ENCODE results near the gene CD27. TPM values are rescaled to one million over a fixed set of nuclear protein-coding genes. Genes with fewer than 3 reads are reported as not detected.

CD27 gene
- total RNA-seq, 6 experiments from 2014 or later: 0.19 to 0.28 TPM; not detected in 4

GRCh38 chr12:6428326-6428725 lies 16.4 kb upstream of the CD27 start:
- TF ChIP-seq CTCF (IDR thresholded peaks at IDR 0.05): no peak
- no peak overlapping the region for H3K27ac Mint-ChIP-seq
- DNase-seq: no peak
- no peak overlapping the region for H3K4me3 Mint-ChIP-seq
- H3K4me1 Mint-ChIP-seq (ENCODE audit: low read depth): peaks cover 28% of the 10 kb centered on the region
- no peaks in the 10 kb centered on the region; the same call in 1 of the 2 replicates for H3K27me3 Mint-ChIP-seq (ENCODE audit: insufficient read depth)
- H3K9me3 Mint-ChIP-seq: no peaks in the 10 kb centered on the region
- no peaks in the 10 kb centered on the region for H3K36me3 Mint-ChIP-seq (ENCODE audit: low read depth)

GRCh38 chr12:6430124-6430989 lies 14.4 kb upstream of the CD27 start:
- Mint-ChIP-seq H3K36me3 (ENCODE audit: low read depth) (no peaks in the 10 kb centered on the region), H3K9me3 (no peaks in the 10 kb centered on the region), H3K4me3 (peak overlapping the region; percentile 77), H3K27me3 (ENCODE audit: insufficient read depth) (no peaks in the 10 kb centered on the region; the same call in 1 of the 2 replicates), H3K27ac (peak overlapping the region; percentile 95), H3K4me1 (ENCODE audit: low read depth) (peaks cover 22% of the 10 kb centered on the region)
- TF ChIP-seq CTCF (IDR thresholded peaks at IDR 0.05): peak; percentile 7; the same call in 1 of the 2 replicates
- peak; percentile 95 for DNase-seq

- no peak for TF ChIP-seq CTCF (IDR thresholded peaks at IDR 0.05)
- Mint-ChIP-seq H3K4me3 (no peak overlapping the region), H3K27ac (no peak overlapping the region), H3K27me3 (ENCODE audit: insufficient read depth) (no peaks in the 10 kb centered on the region; the same call in 1 of the 2 replicates), H3K4me1 (ENCODE audit: low read depth) (peaks cover 22% of the 10 kb centered on the region), H3K36me3 (ENCODE audit: low read depth) (no peaks in the 10 kb centered on the region), H3K9me3 (no peaks in the 10 kb centered on the region)
- DNase-seq: no peak
Observed at GRCh38 chr12:6432991-6433390, 11.8 kb upstream of the CD27 start.

- peaks cover 22% of the 10 kb centered on the region for H3K4me1 Mint-ChIP-seq (ENCODE audit: low read depth)
- H3K27ac Mint-ChIP-seq: no peak overlapping the region
- H3K4me3 Mint-ChIP-seq: no peak overlapping the region
- no peaks in the 10 kb centered on the region; the same call in 1 of the 2 replicates for H3K27me3 Mint-ChIP-seq (ENCODE audit: insufficient read depth)
- no peaks in the 10 kb centered on the region for H3K9me3 Mint-ChIP-seq
- no peaks in the 10 kb centered on the region for H3K36me3 Mint-ChIP-seq (ENCODE audit: low read depth)
- no peak for DNase-seq
- TF ChIP-seq CTCF (IDR thresholded peaks at IDR 0.05): no peak
Observed at GRCh38 chr12:6434205-6435140, 10.3 kb upstream of the CD27 start.

- TF ChIP-seq CTCF (IDR thresholded peaks at IDR 0.05): no peak
- no peak overlapping the region for H3K4me3 Mint-ChIP-seq
- H3K27ac Mint-ChIP-seq: no peak overlapping the region
- no peaks in the 10 kb centered on the region; the same call in 1 of the 2 replicates for H3K27me3 Mint-ChIP-seq (ENCODE audit: insufficient read depth)
- DNase-seq: no peak
- H3K9me3 Mint-ChIP-seq: no peaks in the 10 kb centered on the region
- peaks cover 6% of the 10 kb centered on the region for H3K4me1 Mint-ChIP-seq (ENCODE audit: low read depth)
- 0 out of 2 replicates have a peak, but pooled peaks cover 4% of the 10 kb centered on the region for H3K36me3 Mint-ChIP-seq (ENCODE audit: low read depth)
Observed at GRCh38 chr12:6435961-6436715, 8.6 kb upstream of the CD27 start.

All from HFFc6 (cell line).